Activated T-helper 1 cell treated with anti-CD3 and anti-CD28 coated beads, Interleukin-12 subunit alpha, Interleukin-12 subunit beta, Interleukin-2, Interleukin-4 antibody, amounts not matched to agents 30 ng/mL and 10 ng/mL and 1 ng/mL, durations not matched to agents 14 hours and 24 hours and 36 hours (primary cell): ENCODE measurements around the gene CAPS2. TPM values are rescaled to one million over a fixed set of nuclear protein-coding genes. Genes with fewer than 3 reads are reported as not detected.
"Not testable (repeated sequence)": the region's sequence is repeated elsewhere in the genome, so short reads cannot be mapped to it uniquely, and the experiment has no call there.

Experiments
- DNase-seq: peaks from one replicate; pipeline ENCODE4 v3.0.0; 2021; ENCODE audit warnings: low spot score
- H3K27ac Mint-ChIP-seq: one replicate; pipeline ENCODE4 v1.8.0; 2021; ENCODE audit warnings: mild to moderate bottlenecking, mixed read lengths
- H3K27me3 Mint-ChIP-seq: one replicate; pipeline ENCODE4 v1.8.0; 2022; ENCODE audit warnings: mild to moderate bottlenecking, moderate library complexity, mixed read lengths; ENCODE audit not compliant: insufficient read depth
- H3K36me3 Mint-ChIP-seq: one replicate; pipeline ENCODE4 v1.8.0; 2021; ENCODE audit warnings: low read depth, mixed read lengths
- H3K4me1 Mint-ChIP-seq: one replicate; pipeline ENCODE4 v1.8.0; 2021; ENCODE audit warnings: low read depth, mixed read lengths
- H3K4me3 Mint-ChIP-seq: one replicate; pipeline ENCODE4 v1.8.0; 2021; ENCODE audit warnings: mild to moderate bottlenecking, moderate library complexity, mixed read lengths
- H3K9me3 Mint-ChIP-seq: one replicate; pipeline ENCODE4 v1.8.0; 2021; ENCODE audit warnings: mixed read lengths
- intact Hi-C: fragments of 100-400 bp; cut with micrococcal nuclease; formaldehyde crosslinking; loops from one replicate; pipeline ENCODE4 v1.15.1; 2024
- total RNA-seq: library from RNA; stranded (reverse); gene quantifications from 2 replicates; pipeline ENCODE4 v1.2.3, GENCODE V29; 2022

Gene CAPS2
- 1.1 and 1.2 TPM in 2 replicates for total RNA-seq

GRCh38 chr12:75329918-75330826, at the start of gene CAPS2:
Gene CAPS2 (minus strand): TSS chr12:75330324. CDS start chr12:75326498, 3,826 bp downstream.
- Mint-ChIP-seq H3K4me3 (peak within 1 kb of the TSS; percentile 82), H3K27me3 (peaks cover 46% of the 10 kb centered on the region), H3K4me1 (peaks cover 23% of the 10 kb centered on the region), H3K9me3 (no peaks in the 10 kb centered on the region), H3K27ac (peak within 1 kb of the TSS; percentile 16), H3K36me3 (no peaks in the 10 kb centered on the region)
- intact Hi-C loops: loop anchor here (5.0 to 10.0 kb wide), 6 partner anchors 325 to 1225 kb away; partner anchors contain the start of genes BBS10 and OSBPL8
- peak; percentile 42 for DNase-seq

GRCh38 chr12:75378354-75378753, 48.2 kb upstream of the CAPS2 start:
- no peak overlapping the region for H3K4me3 Mint-ChIP-seq
- H3K27ac Mint-ChIP-seq: no peak overlapping the region
- H3K27me3 Mint-ChIP-seq: peaks cover 5% of the 10 kb centered on the region
- H3K36me3 Mint-ChIP-seq: no peaks in the 10 kb centered on the region
- no peak for DNase-seq
- H3K9me3 Mint-ChIP-seq: no peaks in the 10 kb centered on the region
- intact Hi-C loops: no loop called here
- no peaks in the 10 kb centered on the region for H3K4me1 Mint-ChIP-seq

- Mint-ChIP-seq H3K27ac (no peak overlapping the region), H3K36me3 (no peaks in the 10 kb centered on the region), H3K4me3 (no peak overlapping the region), H3K4me1 (no peaks in the 10 kb centered on the region), H3K9me3 (no peaks in the 10 kb centered on the region), H3K27me3 (peaks cover 2% of the 10 kb centered on the region)
- no peak for DNase-seq
- intact Hi-C loops: no loop called here
Measured at GRCh38 chr12:75374971-75375370, 44.8 kb upstream of the CAPS2 start.

GRCh38 chr12:75366629-75367028, 36.5 kb upstream of the CAPS2 start:
- intact Hi-C loops: no loop called here
- Mint-ChIP-seq H3K36me3 (no peaks in the 10 kb centered on the region), H3K4me3 (no peak overlapping the region), H3K4me1 (peaks cover 9% of the 10 kb centered on the region), H3K27me3 (no peaks in the 10 kb centered on the region), H3K27ac (no peak overlapping the region), H3K9me3 (peaks cover 3% of the 10 kb centered on the region)
- DNase-seq: no peak

GRCh38 chr12:75364919-75365318, 34.8 kb upstream of the CAPS2 start:
- DNase-seq: no peak
- no peak overlapping the region for H3K4me3 Mint-ChIP-seq
- intact Hi-C loops: no loop called here
- H3K9me3 Mint-ChIP-seq: peaks cover 20% of the 10 kb centered on the region
- H3K27ac Mint-ChIP-seq: no peak overlapping the region
- H3K4me1 Mint-ChIP-seq: peaks cover 21% of the 10 kb centered on the region
- H3K36me3 Mint-ChIP-seq: peaks cover 2% of the 10 kb centered on the region
- H3K27me3 Mint-ChIP-seq: no peaks in the 10 kb centered on the region

- H3K27me3 Mint-ChIP-seq: no peaks in the 10 kb centered on the region
- peaks cover 15% of the 10 kb centered on the region for H3K4me1 Mint-ChIP-seq
- intact Hi-C loops: no loop called here
- H3K27ac Mint-ChIP-seq: peak overlapping the region; percentile 71
- H3K4me3 Mint-ChIP-seq: no peak overlapping the region
- H3K36me3 Mint-ChIP-seq: peaks cover 2% of the 10 kb centered on the region
- no peak for DNase-seq
- H3K9me3 Mint-ChIP-seq: peaks cover 21% of the 10 kb centered on the region
Measured at GRCh38 chr12:75361408-75361807, 31.3 kb upstream of the CAPS2 start.

- H3K27me3 Mint-ChIP-seq: no peaks in the 10 kb centered on the region
- H3K9me3 Mint-ChIP-seq: peaks cover 21% of the 10 kb centered on the region
- no peak for DNase-seq
- H3K36me3 Mint-ChIP-seq: peaks cover 2% of the 10 kb centered on the region
- peaks cover 13% of the 10 kb centered on the region for H3K4me1 Mint-ChIP-seq
- intact Hi-C loops: no loop called here
- no peak overlapping the region for H3K4me3 Mint-ChIP-seq
- peak overlapping the region; percentile 71 for H3K27ac Mint-ChIP-seq
Measured at GRCh38 chr12:75360920-75361319, 30.8 kb upstream of the CAPS2 start.

- no peak for DNase-seq
- no peak overlapping the region for H3K27ac Mint-ChIP-seq
- H3K4me3 Mint-ChIP-seq: no peak overlapping the region
- peaks cover 1% of the 10 kb centered on the region for H3K36me3 Mint-ChIP-seq
- peaks cover 9% of the 10 kb centered on the region for H3K4me1 Mint-ChIP-seq
- H3K9me3 Mint-ChIP-seq: peaks cover 32% of the 10 kb centered on the region
- H3K27me3 Mint-ChIP-seq: peaks cover 7% of the 10 kb centered on the region
- intact Hi-C loops: no loop called here
Measured at GRCh38 chr12:75354011-75354410, 23.9 kb upstream of the CAPS2 start.

- intact Hi-C loops: no loop called here
- peaks cover 9% of the 10 kb centered on the region for H3K27me3 Mint-ChIP-seq
- H3K4me3 Mint-ChIP-seq: no peak overlapping the region
- H3K27ac Mint-ChIP-seq: no peak overlapping the region
- H3K36me3 Mint-ChIP-seq: peaks cover 1% of the 10 kb centered on the region
- H3K4me1 Mint-ChIP-seq: peaks cover 13% of the 10 kb centered on the region
- H3K9me3 Mint-ChIP-seq: peaks cover 32% of the 10 kb centered on the region
- no peak for DNase-seq
Measured at GRCh38 chr12:75350413-75350812, 20.3 kb upstream of the CAPS2 start.

GRCh38 chr12:75349946-75350345, 19.8 kb upstream of the CAPS2 start:
- Mint-ChIP-seq H3K4me1 (peaks cover 14% of the 10 kb centered on the region), H3K36me3 (peaks cover 1% of the 10 kb centered on the region), H3K27me3 (peaks cover 10% of the 10 kb centered on the region), H3K4me3 (no peak overlapping the region), H3K27ac (no peak overlapping the region), H3K9me3 (peaks cover 28% of the 10 kb centered on the region)
- intact Hi-C loops: no loop called here
- no peak for DNase-seq

GRCh38 chr12:75346215-75346614, 16.1 kb upstream of the CAPS2 start:
- intact Hi-C loops: loop anchor here (1.0 to 2.0 kb wide), 3 partner anchors 8 to 134 kb away; partner anchors contain the start of genes GLIPR1 and GLIPR1L2
- H3K4me3 Mint-ChIP-seq, DNase-seq, H3K9me3 Mint-ChIP-seq, H3K36me3 Mint-ChIP-seq: not testable (repeated sequence)
- Mint-ChIP-seq H3K27me3 (peaks cover 15% of the 10 kb centered on the region), H3K4me1 (peaks cover 14% of the 10 kb centered on the region), H3K27ac (peak overlapping the region; percentile 15)

GRCh38 chr12:75345531-75345930, 15.4 kb upstream of the CAPS2 start:
- no peak overlapping the region for H3K27ac Mint-ChIP-seq
- DNase-seq: no peak
- intact Hi-C loops: no loop called here
- no peak overlapping the region for H3K4me3 Mint-ChIP-seq
- no peaks in the 10 kb centered on the region for H3K36me3 Mint-ChIP-seq
- H3K27me3 Mint-ChIP-seq: peaks cover 17% of the 10 kb centered on the region
- H3K9me3 Mint-ChIP-seq: no peaks in the 10 kb centered on the region
- H3K4me1 Mint-ChIP-seq: peaks cover 8% of the 10 kb centered on the region

- Mint-ChIP-seq H3K36me3 (no peaks in the 10 kb centered on the region), H3K4me1 (peaks cover 19% of the 10 kb centered on the region), H3K9me3 (no peaks in the 10 kb centered on the region), H3K27ac (no peak overlapping the region), H3K27me3 (peaks cover 22% of the 10 kb centered on the region), H3K4me3 (no peak overlapping the region)
- intact Hi-C loops: no loop called here
- no peak for DNase-seq
Measured at GRCh38 chr12:75341873-75342272, 11.7 kb upstream of the CAPS2 start.
